ENCODE data around the gene EIF4A3. TPM values are rescaled to one million over a fixed set of nuclear protein-coding genes. Genes with fewer than 3 reads are reported as not detected.

Gene EIF4A3
- polyA plus RNA-seq, 1 of the 3 experiments (the other 2 are of a cell fraction), result 335 TPM

GRCh38 chr17:80195141-80195540, 48.2 kb upstream of the EIF4A3 start:
- TF ChIP-seq TCF12 (IDR thresholded peaks at IDR 0.05) (no peak), EZH2phosphoT487 (IDR thresholded peaks at IDR 0.05; ENCODE audit: borderline replicate concordance, low read depth) (no peak), FOSL2 (IDR thresholded peaks at IDR 0.05; ENCODE audit: borderline replicate concordance, low read depth) (no peak), SMC3 (IDR thresholded peaks at IDR 0.05; ENCODE audit: low read depth, low read length) (no peak), CTCF (IDR thresholded peaks at IDR 0.05) (no peak), ELF1 (IDR thresholded peaks at IDR 0.05) (no peak), EP300 (IDR thresholded peaks at IDR 0.05; ENCODE audit: borderline replicate concordance in 1 of 2, low read depth in 1 of 2, low read length in 1 of 2) (no peak), REST (IDR thresholded peaks at IDR 0.05; ENCODE audit: low read depth, low read length) (no peak), GABPA (IDR thresholded peaks at IDR 0.05; ENCODE audit: low read depth) (no peak), RFX5 (IDR thresholded peaks at IDR 0.05; ENCODE audit: low read length) (no peak), RXRA (IDR thresholded peaks at IDR 0.05; ENCODE audit: borderline replicate concordance, low read depth) (no peak)
- TF ChIP-seq, protein P1, sequence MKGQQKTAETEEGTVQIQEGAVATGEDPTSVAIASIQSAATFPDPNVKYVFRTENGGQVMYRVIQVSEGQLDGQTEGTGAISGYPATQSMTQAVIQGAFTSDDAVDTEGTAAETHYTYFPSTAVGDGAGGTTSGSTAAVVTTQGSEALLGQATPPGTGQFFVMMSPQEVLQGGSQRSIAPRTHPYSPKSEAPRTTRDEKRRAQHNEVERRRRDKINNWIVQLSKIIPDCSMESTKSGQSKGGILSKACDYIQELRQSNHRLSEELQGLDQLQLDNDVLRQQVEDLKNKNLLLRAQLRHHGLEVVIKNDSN (IDR thresholded peaks at IDR 0.05; ENCODE audit: borderline replicate concordance, low read depth), result no peak
- TF ChIP-seq, protein P2, sequence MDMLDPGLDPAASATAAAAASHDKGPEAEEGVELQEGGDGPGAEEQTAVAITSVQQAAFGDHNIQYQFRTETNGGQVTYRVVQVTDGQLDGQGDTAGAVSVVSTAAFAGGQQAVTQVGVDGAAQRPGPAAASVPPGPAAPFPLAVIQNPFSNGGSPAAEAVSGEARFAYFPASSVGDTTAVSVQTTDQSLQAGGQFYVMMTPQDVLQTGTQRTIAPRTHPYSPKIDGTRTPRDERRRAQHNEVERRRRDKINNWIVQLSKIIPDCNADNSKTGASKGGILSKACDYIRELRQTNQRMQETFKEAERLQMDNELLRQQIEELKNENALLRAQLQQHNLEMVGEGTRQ (IDR thresholded peaks at IDR 0.05; ENCODE audit: borderline replicate concordance, low read depth, low read length), result no peak
- Histone ChIP-seq H3K79me2 (ENCODE audit: insufficient read depth) (no peaks in the 10 kb centered on the region), H3K36me3 (replicated peaks in 1 of 2; ENCODE audit: control insufficient read depth in 1 of 2, insufficient read depth in 2 of 2, low read length in 1 of 2) (no peaks in the 10 kb centered on the region), H3K9me3 (no peaks in the 10 kb centered on the region), H3K4me2 (no peak overlapping the region), H3K27me3 (ENCODE audit: insufficient read depth) (0 out of 2 replicates have a peak, but pooled peaks cover 9% of the 10 kb centered on the region), H3K27ac (ENCODE audit: low read depth in 2 of 2, low read length in 1 of 2) (no peak overlapping the region), H3K9ac (no peak overlapping the region), H2AFZ (ENCODE audit: low read depth) (no peak overlapping the region), H3K9me2 (no peaks in the 10 kb centered on the region), H4K20me1 (ENCODE audit: insufficient read depth) (no peaks in the 10 kb centered on the region), H3F3A (replicated peaks; ENCODE audit: insufficient read depth) (no peaks in the 10 kb centered on the region), H3K4me3 (ENCODE audit: low read depth in 2 of 2, low read length in 1 of 2) (no peak overlapping the region), H3K4me1 (ENCODE audit: control insufficient read depth in 1 of 2, insufficient read depth in 2 of 2, low read depth in 1 of 2, low read length in 1 of 2) (no peaks in the 10 kb centered on the region)
- DNase-seq, result no peak
- 75% methylated on average over 14 of the region's 14 CpGs for WGBS (ENCODE audit: low lambda C conversion rate)
- CTCF ChIA-PET, result interaction anchor here (0.6 to 2.5 kb wide), 13 partner anchors 8 to 141 kb away, joined by 3 to 8 read pairs (median 5); partner anchors contain the start of genes GAA and RNF213
- POLR2A ChIA-PET, result interaction anchor here (0.5 kb wide), 1 partner anchor 37 kb away, joined by 4 read pairs; no protein-coding TSS in a partner anchor
